ENCODE data around the gene MYO1D. TPM values are rescaled to one million over a fixed set of nuclear protein-coding genes. Genes with fewer than 3 reads are reported as not detected.

The MYO1D gene
- total and polyA plus RNA-seq, 2 donors (not counting 3 experiments of a cell fraction or from before 2014, with no cell fraction given): 37.8 to 85.5 TPM

DNA sequence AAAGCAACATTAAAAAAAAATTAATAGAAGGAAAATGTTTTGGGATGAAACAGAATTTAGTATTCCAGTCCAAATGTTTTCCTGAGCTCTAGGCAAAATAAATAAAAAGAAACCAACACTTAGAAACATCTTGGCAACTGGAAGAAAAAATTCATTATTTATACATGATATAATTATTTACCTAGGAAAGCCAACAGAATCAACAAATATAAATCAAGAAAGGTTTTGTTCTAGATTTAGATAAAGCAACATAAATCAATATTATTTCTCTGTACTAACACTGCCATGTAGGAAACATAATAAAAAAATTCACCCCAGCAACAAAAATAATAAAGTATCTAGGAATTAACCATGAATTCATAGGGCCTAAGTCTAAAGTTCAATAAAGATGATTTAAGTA is 167.4 kb downstream of the MYO1D start:
- H3K4me1 ChIP-seq (ENCODE audit: control insufficient read depth, extremely low read depth, insufficient read depth, low read length): no peaks in the 10 kb centered on the region
- H3K9me1 ChIP-seq (replicated peaks; ENCODE audit: control insufficient read depth, extremely low read depth, insufficient read depth, low read length): no peaks in the 10 kb centered on the region
- H3K27ac ChIP-seq (ENCODE audit: insufficient read depth, low read depth, low read length): no peak overlapping the region
- no peaks in the 10 kb centered on the region for H3K27me3 ChIP-seq (ENCODE audit: control insufficient read depth in 2 of 2, insufficient read depth in 2 of 2, low read length in 2 of 2)
- H3K79me2 ChIP-seq (ENCODE audit: control insufficient read depth, insufficient read depth, low read length): no peaks in the 10 kb centered on the region
- POLR2A ChIA-PET: no interaction called here
- no peaks in the 10 kb centered on the region for H4K20me1 ChIP-seq (replicated peaks; ENCODE audit: control insufficient read depth, extremely low read depth, insufficient read depth, low read length)
- TF ChIP-seq POLR2A (IDR thresholded peaks at IDR 0.05; ENCODE audit: low read depth, low read length) (no peak), EZH2 (IDR thresholded peaks at IDR 0.05; ENCODE audit: borderline replicate concordance, low read depth, low read length, severe bottlenecking) (no peak), GATA2 (IDR thresholded peaks at IDR 0.05; ENCODE audit: insufficient read depth, insufficient read length, low read depth, low read length) (no peak), FOS (IDR thresholded peaks at IDR 0.05; ENCODE audit: borderline replicate concordance, insufficient read depth, low read length) (no peak), JUN (IDR thresholded peaks at IDR 0.05; ENCODE audit: borderline replicate concordance, insufficient read depth, insufficient read length, low read depth) (no peak), MYC (IDR thresholded peaks at IDR 0.05; ENCODE audit: low read depth, low read length) (no peak)
- TF ChIP-seq, protein P1, sequence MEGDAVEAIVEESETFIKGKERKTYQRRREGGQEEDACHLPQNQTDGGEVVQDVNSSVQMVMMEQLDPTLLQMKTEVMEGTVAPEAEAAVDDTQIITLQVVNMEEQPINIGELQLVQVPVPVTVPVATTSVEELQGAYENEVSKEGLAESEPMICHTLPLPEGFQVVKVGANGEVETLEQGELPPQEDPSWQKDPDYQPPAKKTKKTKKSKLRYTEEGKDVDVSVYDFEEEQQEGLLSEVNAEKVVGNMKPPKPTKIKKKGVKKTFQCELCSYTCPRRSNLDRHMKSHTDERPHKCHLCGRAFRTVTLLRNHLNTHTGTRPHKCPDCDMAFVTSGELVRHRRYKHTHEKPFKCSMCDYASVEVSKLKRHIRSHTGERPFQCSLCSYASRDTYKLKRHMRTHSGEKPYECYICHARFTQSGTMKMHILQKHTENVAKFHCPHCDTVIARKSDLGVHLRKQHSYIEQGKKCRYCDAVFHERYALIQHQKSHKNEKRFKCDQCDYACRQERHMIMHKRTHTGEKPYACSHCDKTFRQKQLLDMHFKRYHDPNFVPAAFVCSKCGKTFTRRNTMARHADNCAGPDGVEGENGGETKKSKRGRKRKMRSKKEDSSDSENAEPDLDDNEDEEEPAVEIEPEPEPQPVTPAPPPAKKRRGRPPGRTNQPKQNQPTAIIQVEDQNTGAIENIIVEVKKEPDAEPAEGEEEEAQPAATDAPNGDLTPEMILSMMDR (IDR thresholded peaks at IDR 0.05; ENCODE audit: extremely low read depth in 1 of 2, insufficient read depth in 1 of 2, low read depth in 1 of 2, low read length in 2 of 2): no peak
- H3K9me3 ChIP-seq (replicated peaks; ENCODE audit: control insufficient read depth, insufficient read depth, low read length): no peaks in the 10 kb centered on the region
- no peak overlapping the region for H3K4me2 ChIP-seq (ENCODE audit: insufficient read depth, low read length)
- no TSS peak for BruUV-seq (replicated peaks)
- H3K9ac ChIP-seq (replicated peaks; ENCODE audit: extremely low read depth, insufficient read depth, low read length): no peak overlapping the region
- dilution Hi-C loops (cut with MboI; ENCODE audit: extremely low pct_ligation_motif_present, low sequenced_read_pairs) (no loop called here), intact Hi-C loops (cut with micrococcal nuclease) (no loop called here)
- CTCF ChIA-PET: interaction anchor here (1.2 kb wide), 1 partner anchor 12 kb away, joined by 3 read pairs; no protein-coding TSS in a partner anchor
- H3K36me3 ChIP-seq (ENCODE audit: control insufficient read depth in 2 of 2, extremely low read depth in 1 of 2, insufficient read depth in 2 of 2, low read length in 2 of 2): no peaks in the 10 kb centered on the region
- no peak for FAIRE-seq
- no peak overlapping the region for H2AFZ ChIP-seq (ENCODE audit: low read depth, low read length)
- DNase-seq (ENCODE audit: low read depth, low spot score): no peak
- H3K4me3 ChIP-seq (replicated peaks in 1 of 3; ENCODE audit: insufficient read depth in 1 of 3, low read depth in 1 of 3, low read length in 3 of 3): no peak overlapping the region
